Panc1 (cell line): Measurements from ENCODE around the gene THRSP.

ENCODE experiments used
- CTCF ChIP-seq: fragments of 450-650 bp; IDR thresholded peaks from 2 replicates; pipeline ENCODE4 v1.5.1; 2017; ENCODE audit warnings: mild to moderate bottlenecking
- TCF7L2 ChIP-seq: IDR thresholded peaks from 2 replicates; pipeline ENCODE4 v1.6.1; 2011; ENCODE audit warnings: mild to moderate bottlenecking, low read depth, low read length, inconsistent platforms

GRCh38 chr11:78022397-78023396 is 41.0 kb upstream of the THRSP start, which contains the start of gene KCTD14:
- TF ChIP-seq TCF7L2 (no peak), CTCF (no peak)
